Hindlimb muscle (tissue), 1 donor: ENCODE measurements around the gene WFIKKN2. TPM values are rescaled to one million over a fixed set of nuclear protein-coding genes. Genes with fewer than 3 reads are reported as not detected.

Experiments used
- DNase-seq: peaks from one replicate; pipeline ENCODE4 v3.0.0-alpha.2; 2013
- polyA plus RNA-seq: library from polyadenylated mRNA; unstranded; fragments of 120-200 nt; gene quantifications from one replicate; pipeline ENCODE4 v1.2.1, GENCODE V29; 2013; ENCODE audit not compliant: insufficient read length

Gene WFIKKN2
- polyA plus RNA-seq, 1 donor, result 0.75 TPM

DNA sequence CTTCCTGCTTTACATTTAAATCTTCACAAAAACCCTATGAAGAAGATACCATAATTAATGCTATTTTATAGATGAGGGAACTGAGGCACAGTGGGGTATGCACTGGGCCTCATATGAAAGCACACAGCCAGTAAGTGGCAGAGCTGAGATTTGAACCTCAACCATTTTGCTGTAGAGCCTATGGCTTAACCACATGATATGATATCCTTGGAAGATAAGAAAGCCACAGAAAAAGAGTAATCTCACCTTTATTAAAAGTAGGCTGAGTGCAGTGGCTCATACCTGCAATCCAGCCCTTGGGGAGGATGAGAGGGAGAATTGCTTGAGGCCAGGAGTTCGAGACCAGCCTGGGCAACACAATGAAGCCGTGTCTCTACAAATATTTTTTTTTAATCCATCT, 45.8 kb downstream of the WFIKKN2 start:
- no peak for DNase-seq

DNA sequence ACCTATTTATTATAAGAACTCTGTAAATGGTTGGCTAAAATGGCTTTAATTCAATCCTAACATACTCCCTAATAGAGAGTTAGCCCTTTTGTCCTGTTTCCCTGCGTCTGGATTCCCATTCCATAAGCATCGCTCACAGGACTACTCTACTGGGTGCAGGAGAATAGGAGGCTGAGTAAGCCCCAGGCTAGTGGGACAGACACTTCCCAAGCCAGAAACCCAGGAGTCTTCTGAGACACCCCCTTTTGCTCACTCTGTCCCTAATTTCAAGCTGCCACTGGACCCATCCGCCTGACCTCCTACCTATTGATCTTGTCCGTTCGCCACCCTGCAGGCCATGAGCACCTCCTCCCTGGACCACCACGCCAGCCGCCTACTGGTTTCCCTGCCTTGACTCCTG, 47.5 kb downstream of the WFIKKN2 start:
- DNase-seq, result no peak

DNA sequence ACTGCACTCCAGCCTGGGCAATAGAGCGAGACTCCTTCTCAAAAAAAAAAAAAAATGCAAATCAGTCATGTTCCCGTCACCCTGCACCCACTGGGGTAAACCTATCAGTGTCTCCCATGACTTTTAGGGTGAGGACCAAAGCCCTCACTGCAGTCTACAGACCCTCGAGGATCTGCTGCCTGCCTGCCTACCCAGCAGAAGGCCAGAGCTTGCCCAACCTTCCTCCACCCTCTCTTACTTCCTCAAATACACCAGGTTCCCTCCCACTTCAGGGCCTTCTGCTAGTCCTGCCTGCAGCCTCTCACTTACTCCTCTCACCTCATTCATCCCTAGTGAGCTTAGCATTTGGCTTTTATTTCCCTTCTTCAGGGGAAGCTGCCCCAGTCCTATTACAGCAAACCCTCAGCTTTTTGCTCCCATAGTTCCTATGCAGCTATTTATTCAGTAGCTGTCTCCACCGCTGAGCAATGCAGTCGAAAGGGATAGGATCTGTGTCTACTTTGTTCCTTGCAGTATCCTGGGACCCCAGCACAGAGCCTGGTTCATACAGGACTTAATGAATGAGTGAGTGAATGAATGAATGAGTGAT, 48.6 kb downstream of the WFIKKN2 start:
- no peak for DNase-seq

GRCh38 chr17:50884439-50885311, 49.3 kb downstream of the WFIKKN2 start:
- no peak for DNase-seq

GRCh38 chr17:50887705-50888245, 52.4 kb downstream of the WFIKKN2 start:
- no peak for DNase-seq

- DNase-seq, result no peak
These were observed 54.2 kb downstream of the WFIKKN2 start for GRCh38 chr17:50889528-50890118.

GRCh38 chr17:50890675-50891516, 55.5 kb downstream of the WFIKKN2 start:
- DNase-seq, result no peak

- DNase-seq, result no peak
These were observed 56.2 kb downstream of the WFIKKN2 start for GRCh38 chr17:50891577-50891989.

Other genes starting within 250 kb of the WFIKKN2 start
- 0.66 TPM for gene ABCC3, start 200.7 kb upstream of the WFIKKN2 start, polyA plus RNA-seq
- gene ANKRD40, start 127.7 kb upstream of the WFIKKN2 start, polyA plus RNA-seq, result 45.4 TPM
- 270 TPM for gene LUC7L3, start 116.0 kb upstream of the WFIKKN2 start, polyA plus RNA-seq
- gene ANKRD40CL, start 68.1 kb upstream of the WFIKKN2 start, polyA plus RNA-seq, result not detected
- gene TOB1, start 30.8 kb downstream of the WFIKKN2 start, polyA plus RNA-seq, result 50.8 TPM